ENCODE measurements around the gene CNOT8.

The CNOT8 gene

DNA sequence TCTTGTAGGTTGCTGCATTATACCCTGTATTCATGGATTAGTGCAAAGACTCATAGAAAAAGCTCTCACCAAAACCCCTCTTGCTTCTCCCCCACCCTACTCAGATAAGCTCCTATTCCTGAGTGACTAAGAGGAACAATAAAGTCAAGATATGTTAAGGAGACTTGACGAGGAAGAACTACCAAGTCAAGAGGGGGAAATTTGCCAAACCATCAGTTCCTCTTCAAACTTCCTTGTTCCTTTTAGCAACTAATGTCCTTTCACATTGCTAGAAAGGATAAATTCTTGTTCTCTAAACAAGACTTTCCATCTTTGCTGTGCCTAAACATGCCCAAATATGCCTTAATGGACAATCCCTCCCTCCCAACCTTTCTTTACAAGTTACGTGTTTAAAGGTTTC is 27.0 kb downstream of the CNOT8 start:
- Histone ChIP-seq H3K4me2 (ENCODE audit: low read length) (no peak overlapping the region), H4K8ac (ENCODE audit: low read depth, low read length) (no peak overlapping the region), H3K27me3 (ENCODE audit: insufficient read depth, low read length, poor library complexity) (no peaks in the 10 kb centered on the region), H3K79me1 (ENCODE audit: low read length) (no peaks in the 10 kb centered on the region), H3K23ac (ENCODE audit: low read length) (no peak overlapping the region), H3K4ac (ENCODE audit: low read depth, low read length) (no peak overlapping the region), H4K5ac (ENCODE audit: low read length) (no peak overlapping the region), H3K9ac (ENCODE audit: low read length) (no peak overlapping the region), H3K79me2 (ENCODE audit: control insufficient read depth, insufficient read depth, low read length) (no peaks in the 10 kb centered on the region), H2BK15ac (replicated peaks; ENCODE audit: low read depth) (no peak overlapping the region), H2BK120ac (ENCODE audit: low read depth, low read length) (no peak overlapping the region), H3K4me1 (ENCODE audit: control insufficient read depth, low read depth, low read length) (no peaks in the 10 kb centered on the region), H2AK5ac (ENCODE audit: low read length) (no peak overlapping the region), H3K4me3 (ENCODE audit: low read length) (no peak overlapping the region), H3K18ac (ENCODE audit: low read length) (no peak overlapping the region), H3K56ac (ENCODE audit: low read length) (no peak overlapping the region), H2BK5ac (ENCODE audit: low read length) (no peak overlapping the region), H3K36me3 (ENCODE audit: control insufficient read depth, insufficient read depth, low read length) (peaks cover 10% of the 10 kb centered on the region), H3K27ac (ENCODE audit: low read depth, low read length) (no peak overlapping the region)
- no peak for DNase-seq
- WGBS (ENCODE audit: extremely low coverage, insufficient coverage, low lambda C conversion rate): no CpG with 5 or more reads among the region's 2 CpGs

- H3K4me3 ChIP-seq (ENCODE audit: low read length): no peak overlapping the region
- H3K79me1 ChIP-seq (ENCODE audit: low read length): no peaks in the 10 kb centered on the region
- H2BK120ac ChIP-seq (ENCODE audit: low read depth, low read length): no peak overlapping the region
- no peak overlapping the region for H3K23ac ChIP-seq (ENCODE audit: low read length)
- H4K8ac ChIP-seq (ENCODE audit: low read depth, low read length): no peak overlapping the region
- no peak overlapping the region for H3K9ac ChIP-seq (ENCODE audit: low read length)
- H3K4me2 ChIP-seq (ENCODE audit: low read length): no peak overlapping the region
- peaks cover 17% of the 10 kb centered on the region for H3K36me3 ChIP-seq (ENCODE audit: control insufficient read depth, insufficient read depth, low read length)
- WGBS (ENCODE audit: extremely low coverage, insufficient coverage, low lambda C conversion rate): no CpG with 5 or more reads among the region's 13 CpGs
- H3K56ac ChIP-seq (ENCODE audit: low read length): no peak overlapping the region
- no peaks in the 10 kb centered on the region for H3K79me2 ChIP-seq (ENCODE audit: control insufficient read depth, insufficient read depth, low read length)
- DNase-seq: no peak
- H2BK5ac ChIP-seq (ENCODE audit: low read length): no peak overlapping the region
- no peak overlapping the region for H2AK5ac ChIP-seq (ENCODE audit: low read length)
- H3K4me1 ChIP-seq (ENCODE audit: control insufficient read depth, low read depth, low read length): no peaks in the 10 kb centered on the region
- no peak overlapping the region for H4K5ac ChIP-seq (ENCODE audit: low read length)
- H2BK15ac ChIP-seq (replicated peaks; ENCODE audit: low read depth): no peak overlapping the region
- H3K4ac ChIP-seq (ENCODE audit: low read depth, low read length): no peak overlapping the region
- no peak overlapping the region for H3K18ac ChIP-seq (ENCODE audit: low read length)
- no peaks in the 10 kb centered on the region for H3K27me3 ChIP-seq (ENCODE audit: insufficient read depth, low read length, poor library complexity)
- no peak overlapping the region for H3K27ac ChIP-seq (ENCODE audit: low read depth, low read length)
Observed at GRCh38 chr5:154892369-154892771, 33.9 kb downstream of the CNOT8 start.

DNA sequence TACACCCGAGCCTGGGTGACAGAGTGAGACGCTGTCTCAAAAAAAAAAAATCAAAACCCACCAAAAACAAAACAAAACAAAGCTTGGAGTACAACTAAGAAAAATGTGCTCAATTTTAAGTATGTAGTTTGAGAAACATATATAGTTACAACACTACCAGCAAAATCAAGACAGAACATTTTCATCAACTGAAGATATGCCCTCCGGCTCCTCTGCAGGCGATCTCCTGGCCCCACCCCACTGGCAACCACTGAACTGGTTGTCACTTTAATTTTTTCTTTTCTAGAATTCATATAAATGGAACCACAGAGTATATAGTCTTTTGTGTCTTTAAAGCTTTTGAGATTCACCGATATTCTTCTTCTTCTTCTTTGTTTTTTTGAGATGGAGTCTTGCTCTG is 35.0 kb downstream of the CNOT8 start:
- Histone ChIP-seq H3K79me1 (ENCODE audit: low read length) (no peaks in the 10 kb centered on the region), H3K4me3 (ENCODE audit: low read length) (no peak overlapping the region), H2BK120ac (ENCODE audit: low read depth, low read length) (no peak overlapping the region), H2AK5ac (ENCODE audit: low read length) (no peak overlapping the region), H3K4me2 (ENCODE audit: low read length) (no peak overlapping the region), H2BK5ac (ENCODE audit: low read length) (no peak overlapping the region), H2BK15ac (replicated peaks; ENCODE audit: low read depth) (no peak overlapping the region), H3K4me1 (ENCODE audit: control insufficient read depth, low read depth, low read length) (no peaks in the 10 kb centered on the region), H3K18ac (ENCODE audit: low read length) (no peak overlapping the region), H4K5ac (ENCODE audit: low read length) (no peak overlapping the region), H4K8ac (ENCODE audit: low read depth, low read length) (no peak overlapping the region), H3K36me3 (ENCODE audit: control insufficient read depth, insufficient read depth, low read length) (peaks cover 16% of the 10 kb centered on the region), H3K27me3 (ENCODE audit: insufficient read depth, low read length, poor library complexity) (no peaks in the 10 kb centered on the region), H3K79me2 (ENCODE audit: control insufficient read depth, insufficient read depth, low read length) (no peaks in the 10 kb centered on the region), H3K56ac (ENCODE audit: low read length) (no peak overlapping the region), H3K27ac (ENCODE audit: low read depth, low read length) (no peak overlapping the region), H3K4ac (ENCODE audit: low read depth, low read length) (no peak overlapping the region), H3K9ac (ENCODE audit: low read length) (no peak overlapping the region), H3K23ac (ENCODE audit: low read length) (no peak overlapping the region)
- no CpG with 5 or more reads among the region's 5 CpGs for WGBS (ENCODE audit: extremely low coverage, insufficient coverage, low lambda C conversion rate)
- no peak for DNase-seq

GRCh38 chr5:154895606-154896561 is 37.5 kb downstream of the CNOT8 start:
- Histone ChIP-seq H3K23ac (ENCODE audit: low read length) (no peak overlapping the region), H3K4ac (ENCODE audit: low read depth, low read length) (no peak overlapping the region), H4K5ac (ENCODE audit: low read length) (no peak overlapping the region), H3K79me1 (ENCODE audit: low read length) (no peaks in the 10 kb centered on the region), H3K27me3 (ENCODE audit: insufficient read depth, low read length, poor library complexity) (no peaks in the 10 kb centered on the region), H4K8ac (ENCODE audit: low read depth, low read length) (no peak overlapping the region), H3K36me3 (ENCODE audit: control insufficient read depth, insufficient read depth, low read length) (peaks cover 18% of the 10 kb centered on the region), H2BK5ac (ENCODE audit: low read length) (no peak overlapping the region), H3K4me3 (ENCODE audit: low read length) (no peak overlapping the region), H2BK15ac (replicated peaks; ENCODE audit: low read depth) (no peak overlapping the region), H2AK5ac (ENCODE audit: low read length) (no peak overlapping the region), H3K18ac (ENCODE audit: low read length) (no peak overlapping the region), H3K4me1 (ENCODE audit: control insufficient read depth, low read depth, low read length) (no peaks in the 10 kb centered on the region), H3K79me2 (ENCODE audit: control insufficient read depth, insufficient read depth, low read length) (no peaks in the 10 kb centered on the region), H3K9ac (ENCODE audit: low read length) (no peak overlapping the region), H3K27ac (ENCODE audit: low read depth, low read length) (no peak overlapping the region), H3K4me2 (ENCODE audit: low read length) (no peak overlapping the region), H2BK120ac (ENCODE audit: low read depth, low read length) (no peak overlapping the region), H3K56ac (ENCODE audit: low read length) (no peak overlapping the region)
- no CpG with 5 or more reads among the region's 14 CpGs for WGBS (ENCODE audit: extremely low coverage, insufficient coverage, low lambda C conversion rate)
- DNase-seq: no peak

GRCh38 chr5:154896562-154897165 is 38.2 kb downstream of the CNOT8 start:
- Histone ChIP-seq H2BK15ac (replicated peaks; ENCODE audit: low read depth) (no peak overlapping the region), H2AK5ac (ENCODE audit: low read length) (no peak overlapping the region), H3K79me1 (ENCODE audit: low read length) (no peaks in the 10 kb centered on the region), H2BK120ac (ENCODE audit: low read depth, low read length) (no peak overlapping the region), H3K4me1 (ENCODE audit: control insufficient read depth, low read depth, low read length) (no peaks in the 10 kb centered on the region), H4K8ac (ENCODE audit: low read depth, low read length) (no peak overlapping the region), H3K79me2 (ENCODE audit: control insufficient read depth, insufficient read depth, low read length) (no peaks in the 10 kb centered on the region), H3K9ac (ENCODE audit: low read length) (no peak overlapping the region), H2BK5ac (ENCODE audit: low read length) (no peak overlapping the region), H3K4ac (ENCODE audit: low read depth, low read length) (no peak overlapping the region), H3K36me3 (ENCODE audit: control insufficient read depth, insufficient read depth, low read length) (peaks cover 20% of the 10 kb centered on the region), H3K56ac (ENCODE audit: low read length) (no peak overlapping the region), H3K4me2 (ENCODE audit: low read length) (no peak overlapping the region), H4K5ac (ENCODE audit: low read length) (no peak overlapping the region), H3K18ac (ENCODE audit: low read length) (no peak overlapping the region), H3K27ac (ENCODE audit: low read depth, low read length) (no peak overlapping the region), H3K23ac (ENCODE audit: low read length) (no peak overlapping the region), H3K27me3 (ENCODE audit: insufficient read depth, low read length, poor library complexity) (no peaks in the 10 kb centered on the region), H3K4me3 (ENCODE audit: low read length) (no peak overlapping the region)
- no peak for DNase-seq
